SK-N-SH (cell line): Measurements from ENCODE around the gene PLXNA4. TPM values are rescaled to one million over a fixed set of nuclear protein-coding genes. Genes with fewer than 3 reads are reported as not detected.
A peak's percentile ranks its signal among the peaks of the same experiment; 100 is the strongest.

ENCODE experiments used
- CTCF ChIA-PET: fragments of 300-600, 350-600 bp; formaldehyde crosslinking; extraction: SDS; loops from one replicate; lab custom pipeline; 2021; lab: Yijun Ruan, JAX
- POLR2A ChIA-PET: fragments of 350-600 bp; sonication (Branson Sonifier 250); formaldehyde crosslinking; extraction: SDS; loops from one replicate; lab custom pipeline; 2020; ENCODE audit warnings: antibody characterized with exemption, inconsistent platforms; lab: Yijun Ruan, JAX
- DNase-seq: peaks from one replicate; pipeline ENCODE4 v3.0.0; 2012
- H2AFZ ChIP-seq: fragments of 200-600 bp; sonication (generic); 2 replicates; pipeline ENCODE4 v1.8.1; 2016; ENCODE audit warnings: antibody characterized with exemption, mild to moderate bottlenecking, low read depth
- H3F3A ChIP-seq: fragments of 200-600 bp; sonication (generic); replicated peaks from 2 replicates; pipeline ENCODE3; 2016; ENCODE audit warnings: antibody characterized with exemption, mild to moderate bottlenecking; ENCODE audit not compliant: insufficient read depth
- H3K27ac ChIP-seq, 2 experiments: fragments of 200-500 bp in 1 of 2; fragments of 200-600 bp in 1 of 2; sonication (Bioruptor generic) in 1 of 2; sonication (generic), shearing (Covaris generic) in 1 of 2; 2 replicates each; pipeline versions ENCODE4 v1.5.1 to v1.6.1; 2014 to 2016; ENCODE audit warnings: low read depth in 2 of 2, inconsistent platforms in 1 of 2, low read length in 1 of 2, mild to moderate bottlenecking in 1 of 2, mixed read lengths in 1 of 2
- H3K27me3 ChIP-seq: fragments of 200-600 bp; sonication (generic), shearing (Covaris generic); 2 replicates; pipeline ENCODE4 v1.6.1; 2016; ENCODE audit warnings: mixed run types; ENCODE audit not compliant: insufficient read depth
- H3K36me3 ChIP-seq, 2 experiments: fragments of 200-500 bp in 1 of 2; fragments of 200-600 bp in 1 of 2; sonication (Bioruptor generic) in 1 of 2; sonication (generic) in 1 of 2; replicated peaks in 1 of 2; 2 replicates each; pipeline versions ENCODE3 to v1.5.1; 2014 to 2016; ENCODE audit warnings: low read length in 1 of 2, mild to moderate bottlenecking in 1 of 2; ENCODE audit not compliant: insufficient read depth in 2 of 2, control insufficient read depth in 1 of 2
- H3K4me1 ChIP-seq, 2 experiments: fragments of 200-500 bp in 1 of 2; fragments of 200-600 bp in 1 of 2; sonication (Bioruptor generic) in 1 of 2; sonication (generic), shearing (Covaris generic) in 1 of 2; 2 replicates each; pipeline versions ENCODE4 v1.5.1 to v1.6.1; 2014 to 2016; ENCODE audit warnings: low read depth in 1 of 2, low read length in 1 of 2, mixed run types in 1 of 2; ENCODE audit not compliant: insufficient read depth in 2 of 2, control insufficient read depth in 1 of 2
- H3K4me2 ChIP-seq: fragments of 200-600 bp; sonication (generic), shearing (Covaris generic); 2 replicates; pipeline ENCODE4 v1.6.1; 2017; ENCODE audit warnings: mixed run types
- H3K4me3 ChIP-seq, 2 experiments: fragments of 200-500 bp in 1 of 2; fragments of 200-600 bp in 1 of 2; sonication (Bioruptor generic) in 1 of 2; sonication (generic), shearing (Covaris generic) in 1 of 2; 2 replicates each; pipeline versions ENCODE4 v1.5.1 to v1.8.1; 2014 to 2016; ENCODE audit warnings: low read depth in 2 of 2, inconsistent platforms in 1 of 2, low read length in 1 of 2, mild to moderate bottlenecking in 1 of 2, mixed read lengths in 1 of 2, moderate library complexity in 1 of 2
- H3K79me2 ChIP-seq: fragments of 200-600 bp; sonication (generic); 2 replicates; pipeline ENCODE4 v1.8.1; 2017; ENCODE audit warnings: mild to moderate bottlenecking; ENCODE audit not compliant: insufficient read depth
- H3K9ac ChIP-seq: fragments of 200-600 bp; sonication (generic); 2 replicates; pipeline ENCODE4 v1.6.1; 2017; ENCODE audit warnings: mixed run types
- H3K9me2 ChIP-seq: fragments of 200-600 bp; sonication (generic); 2 replicates; pipeline ENCODE4 v1.6.1; 2017; ENCODE audit warnings: mixed run types
- H3K9me3 ChIP-seq: fragments of 200-600 bp; sonication (generic); 2 replicates; pipeline ENCODE4 v1.6.1; 2017; ENCODE audit warnings: mixed run types, mild to moderate bottlenecking, moderate library complexity
- H4K20me1 ChIP-seq: fragments of 200-600 bp; sonication (generic); 2 replicates; pipeline ENCODE4 v1.6.1; 2017; ENCODE audit warnings: mild to moderate bottlenecking, mixed run types; ENCODE audit not compliant: insufficient read depth
- CTCF ChIP-seq: fragments of 200-600 bp; sonication (generic); IDR thresholded peaks from 2 replicates; pipeline ENCODE4 v1.6.1; 2017; ENCODE audit warnings: antibody characterized with exemption, mild to moderate bottlenecking, moderate library complexity
- FOSL2 ChIP-seq: IDR thresholded peaks from 2 replicates; pipeline ENCODE4 v1.4.0; 2012; ENCODE audit warnings: low read depth, mild to moderate bottlenecking, moderate library complexity, borderline replicate concordance
- FOXJ3 ChIP-seq: sonication (generic); formaldehyde crosslinking; IDR thresholded peaks from 2 replicates; pipeline ENCODE4 v1.5.1; 2020; ENCODE audit warnings: mild to moderate bottlenecking, missing genetic modification reagents
- FOXM1 ChIP-seq: IDR thresholded peaks from 2 replicates; pipeline ENCODE4 v1.4.0; 2012; ENCODE audit warnings: low read depth, mild to moderate bottlenecking
- GABPA ChIP-seq: IDR thresholded peaks from 2 replicates; pipeline ENCODE4 v1.4.0; 2012; ENCODE audit warnings: low read depth, mild to moderate bottlenecking
- JUND ChIP-seq: IDR thresholded peaks from 2 replicates; pipeline ENCODE4 v1.4.0; 2012
- MAX ChIP-seq: IDR thresholded peaks from 2 replicates; pipeline ENCODE4 v1.4.0; 2012; ENCODE audit warnings: low read depth
- MEF2A ChIP-seq: IDR thresholded peaks from 2 replicates; pipeline ENCODE4 v1.4.0; 2012; ENCODE audit warnings: low read depth, borderline replicate concordance
- SMC3 ChIP-seq: IDR thresholded peaks from 2 replicates; pipeline ENCODE4 v1.6.1; 2012; ENCODE audit warnings: low read depth, low read length, improper control_type of control experiment
- TCF12 ChIP-seq: IDR thresholded peaks from 2 replicates; pipeline ENCODE4 v1.4.0; 2012
- USF1 ChIP-seq: IDR thresholded peaks from 2 replicates; pipeline ENCODE4 v1.4.0; 2012; ENCODE audit warnings: low read depth, borderline replicate concordance
- USF2 ChIP-seq: fragments of 150-350 bp; IDR thresholded peaks from 2 replicates; pipeline ENCODE4 v1.6.1; 2017; ENCODE audit warnings: antibody characterized with exemption, low read length, low read depth, borderline replicate concordance
- YY1 ChIP-seq: IDR thresholded peaks from 2 replicates; pipeline ENCODE4 v1.4.0; 2012; ENCODE audit warnings: low read depth, mild to moderate bottlenecking
- ZBTB33 ChIP-seq: IDR thresholded peaks from 2 replicates; pipeline ENCODE4 v1.4.0; 2012; ENCODE audit warnings: low read depth, borderline replicate concordance
- WGBS: methylation state at CpG from one replicate; pipeline ENCODE4 v1.1.6; 2017; ENCODE audit warnings: low lambda C conversion rate; 5-methylcytosine and 5-hydroxymethylcytosine counted together
- polyA plus RNA-seq, 3 experiments: library from polyadenylated mRNA; depleted of rRNA; stranded (reverse); fragments of >200 nt; gene quantifications; 2 replicates each; pipeline ENCODE4 v1.2.3, GENCODE V29; 2012

The PLXNA4 gene
- polyA plus RNA-seq, 1 of the 3 experiments (the other 2 are of a cell fraction), result 2.4 TPM

- TF ChIP-seq USF1 (no peak), GABPA (no peak), ZBTB33 (no peak), MAX (peak; percentile 44; the same call in 1 of the 2 replicates), FOXJ3 (CRISPR knock-in tag) (no peak), YY1 (no peak), TCF12 (peak; percentile 90), FOSL2 (peak; percentile 94), FOXM1 (peak; percentile 52; the same call in 1 of the 2 replicates), JUND (peak; percentile 92), USF2 (no peak), SMC3 (no peak), MEF2A (no peak)
- TF ChIP-seq, all 33 proteins: peak for 11
These were observed 459.9 kb downstream of the PLXNA4 start (continued) for GRCh38 chr7:132116369-132116768.

GRCh38 chr7:132115758-132116157, 460.5 kb downstream of the PLXNA4 start:
- CTCF ChIA-PET, result no interaction called here

More at GRCh38 chr7:132115758-132116157, 460.5 kb downstream of the PLXNA4 start:
- H3K9me3 ChIP-seq, result no peaks in the 10 kb centered on the region
- H3K4me2 ChIP-seq, result peak overlapping the region; percentile 30; the same call in 1 of the 2 replicates
- WGBS, result 99% methylated on average over 2 of the region's 2 CpGs
- H3K4me3 ChIP-seq, result no peak overlapping the region
- TF ChIP-seq CTCF, result no peak
- H3K27me3 ChIP-seq, result no peaks in the 10 kb centered on the region
- no peak overlapping the region for H2AFZ ChIP-seq
- POLR2A ChIA-PET, result no interaction called here
- H3K79me2 ChIP-seq, result no peaks in the 10 kb centered on the region
- H3K36me3 ChIP-seq, result peaks cover 0 to 7% of the 10 kb centered on the region in 2 experiments
- no peak overlapping the region for H3K9ac ChIP-seq
- no peaks in the 10 kb centered on the region for H3K9me2 ChIP-seq
- H4K20me1 ChIP-seq, result no peaks in the 10 kb centered on the region
- H3K27ac ChIP-seq, result peak overlapping the region in 1 of 2 experiments; percentile 86; a peak in 2 of 4 replicates
- no peak for DNase-seq
- peaks cover 22 to 34% of the 10 kb centered on the region in 2 experiments for H3K4me1 ChIP-seq
- H3F3A ChIP-seq, result peaks cover 30% of the 10 kb centered on the region
